ENCODE measurements around the gene GFER.
"Not testable (repeated sequence)": the region's sequence is repeated elsewhere in the genome, so short reads cannot be mapped to it uniquely, and the experiment has no call there.

DNA sequence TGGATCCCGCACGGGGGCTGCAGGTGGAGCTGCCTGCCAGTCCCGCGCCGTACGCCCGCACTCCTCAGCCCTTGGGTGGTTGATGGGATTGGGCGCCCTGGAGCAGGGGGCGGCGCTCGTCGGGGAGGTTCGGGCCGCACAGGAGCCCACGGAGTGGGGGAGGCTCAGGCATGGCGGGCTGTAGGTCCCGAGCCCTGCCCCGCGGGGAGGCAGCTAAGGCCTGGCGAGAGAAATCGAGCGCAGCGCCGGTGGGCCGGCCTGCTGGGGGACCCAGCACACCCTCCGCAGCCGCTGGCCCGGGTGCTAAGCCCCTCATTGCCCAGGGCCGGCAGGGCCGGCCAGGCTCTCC is 25.9 kb upstream of the GFER start:
- TF ChIP-seq, protein P1, sequence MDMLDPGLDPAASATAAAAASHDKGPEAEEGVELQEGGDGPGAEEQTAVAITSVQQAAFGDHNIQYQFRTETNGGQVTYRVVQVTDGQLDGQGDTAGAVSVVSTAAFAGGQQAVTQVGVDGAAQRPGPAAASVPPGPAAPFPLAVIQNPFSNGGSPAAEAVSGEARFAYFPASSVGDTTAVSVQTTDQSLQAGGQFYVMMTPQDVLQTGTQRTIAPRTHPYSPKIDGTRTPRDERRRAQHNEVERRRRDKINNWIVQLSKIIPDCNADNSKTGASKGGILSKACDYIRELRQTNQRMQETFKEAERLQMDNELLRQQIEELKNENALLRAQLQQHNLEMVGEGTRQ (CRISPR knock-in tag; IDR thresholded peaks at IDR 0.05), result not testable (repeated sequence)
- TF ChIP-seq ZNF507 (tag; conservative IDR thresholded peaks at IDR 0.05); EP300 (IDR thresholded peaks at IDR 0.05; ENCODE audit: low read length); KDM4B (IDR thresholded peaks at IDR 0.05; ENCODE audit: borderline replicate concordance in 2 of 2, low read depth in 1 of 2); DPF2 (IDR thresholded peaks at IDR 0.05); L3MBTL2 (IDR thresholded peaks at IDR 0.05); POLR2A (conservative IDR thresholded peaks at IDR 0.05); SMARCE1 (IDR thresholded peaks at IDR 0.05): not testable (repeated sequence)
- TF ChIP-seq, protein P2, sequence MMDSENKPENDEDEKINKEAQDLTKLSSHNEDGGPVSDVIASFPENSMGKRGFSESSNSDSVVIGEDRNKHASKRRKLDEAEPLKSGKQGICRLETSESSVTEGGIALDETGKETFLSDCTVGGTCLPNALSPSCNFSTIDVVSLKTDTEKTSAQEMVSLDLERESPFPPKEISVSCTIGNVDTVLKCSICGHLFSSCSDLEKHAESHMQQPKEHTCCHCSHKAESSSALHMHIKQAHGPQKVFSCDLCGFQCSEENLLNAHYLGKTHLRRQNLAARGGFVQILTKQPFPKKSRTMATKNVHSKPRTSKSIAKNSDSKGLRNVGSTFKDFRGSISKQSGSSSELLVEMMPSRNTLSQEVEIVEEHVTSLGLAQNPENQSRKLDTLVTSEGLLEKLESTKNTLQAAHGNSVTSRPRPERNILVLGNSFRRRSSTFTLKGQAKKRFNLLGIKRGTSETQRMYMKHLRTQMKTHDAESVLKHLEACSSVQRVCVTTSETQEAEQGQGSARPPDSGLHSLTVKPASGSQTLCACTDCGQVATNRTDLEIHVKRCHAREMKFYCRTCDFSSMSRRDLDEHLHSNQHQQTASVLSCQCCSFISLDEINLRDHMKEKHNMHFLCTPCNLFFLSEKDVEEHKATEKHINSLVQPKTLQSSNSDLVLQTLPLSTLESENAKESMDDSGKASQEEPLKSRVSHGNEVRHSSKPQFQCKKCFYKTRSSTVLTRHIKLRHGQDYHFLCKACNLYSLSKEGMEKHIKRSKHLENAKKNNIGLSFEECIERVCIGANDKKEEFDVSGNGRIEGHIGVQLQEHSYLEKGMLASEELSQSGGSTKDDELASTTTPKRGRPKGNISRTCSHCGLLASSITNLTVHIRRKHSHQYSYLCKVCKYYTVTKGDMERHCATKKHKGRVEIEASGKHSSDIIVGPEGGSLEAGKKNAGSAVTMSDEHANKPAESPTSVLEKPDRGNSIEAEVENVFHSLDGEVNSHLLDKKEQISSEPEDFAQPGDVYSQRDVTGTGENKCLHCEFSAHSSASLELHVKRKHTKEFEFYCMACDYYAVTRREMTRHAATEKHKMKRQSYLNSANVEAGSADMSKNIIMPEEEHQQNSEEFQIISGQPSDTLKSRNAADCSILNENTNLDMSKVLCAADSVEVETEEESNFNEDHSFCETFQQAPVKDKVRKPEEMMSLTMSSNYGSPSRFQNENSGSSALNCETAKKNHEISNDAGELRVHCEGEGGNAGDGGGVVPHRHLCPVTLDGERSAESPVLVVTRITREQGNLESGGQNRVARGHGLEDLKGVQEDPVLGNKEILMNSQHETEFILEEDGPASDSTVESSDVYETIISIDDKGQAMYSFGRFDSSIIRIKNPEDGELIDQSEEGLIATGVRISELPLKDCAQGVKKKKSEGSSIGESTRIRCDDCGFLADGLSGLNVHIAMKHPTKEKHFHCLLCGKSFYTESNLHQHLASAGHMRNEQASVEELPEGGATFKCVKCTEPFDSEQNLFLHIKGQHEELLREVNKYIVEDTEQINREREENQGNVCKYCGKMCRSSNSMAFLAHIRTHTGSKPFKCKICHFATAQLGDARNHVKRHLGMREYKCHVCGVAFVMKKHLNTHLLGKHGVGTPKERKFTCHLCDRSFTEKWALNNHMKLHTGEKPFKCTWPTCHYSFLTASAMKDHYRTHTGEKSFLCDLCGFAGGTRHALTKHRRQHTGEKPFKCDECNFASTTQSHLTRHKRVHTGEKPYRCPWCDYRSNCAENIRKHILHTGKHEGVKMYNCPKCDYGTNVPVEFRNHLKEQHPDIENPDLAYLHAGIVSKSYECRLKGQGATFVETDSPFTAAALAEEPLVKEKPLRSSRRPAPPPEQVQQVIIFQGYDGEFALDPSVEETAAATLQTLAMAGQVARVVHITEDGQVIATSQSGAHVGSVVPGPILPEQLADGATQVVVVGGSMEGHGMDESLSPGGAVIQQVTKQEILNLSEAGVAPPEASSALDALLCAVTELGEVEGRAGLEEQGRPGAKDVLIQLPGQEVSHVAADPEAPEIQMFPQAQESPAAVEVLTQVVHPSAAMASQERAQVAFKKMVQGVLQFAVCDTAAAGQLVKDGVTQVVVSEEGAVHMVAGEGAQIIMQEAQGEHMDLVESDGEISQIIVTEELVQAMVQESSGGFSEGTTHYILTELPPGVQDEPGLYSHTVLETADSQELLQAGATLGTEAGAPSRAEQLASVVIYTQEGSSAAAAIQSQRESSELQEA (IDR thresholded peaks at IDR 0.05; ENCODE audit: low read depth), result not testable (repeated sequence)
- TF ChIP-seq, protein P3, sequence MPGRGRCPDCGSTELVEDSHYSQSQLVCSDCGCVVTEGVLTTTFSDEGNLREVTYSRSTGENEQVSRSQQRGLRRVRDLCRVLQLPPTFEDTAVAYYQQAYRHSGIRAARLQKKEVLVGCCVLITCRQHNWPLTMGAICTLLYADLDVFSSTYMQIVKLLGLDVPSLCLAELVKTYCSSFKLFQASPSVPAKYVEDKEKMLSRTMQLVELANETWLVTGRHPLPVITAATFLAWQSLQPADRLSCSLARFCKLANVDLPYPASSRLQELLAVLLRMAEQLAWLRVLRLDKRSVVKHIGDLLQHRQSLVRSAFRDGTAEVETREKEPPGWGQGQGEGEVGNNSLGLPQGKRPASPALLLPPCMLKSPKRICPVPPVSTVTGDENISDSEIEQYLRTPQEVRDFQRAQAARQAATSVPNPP (IDR thresholded peaks at IDR 0.05; ENCODE audit: borderline replicate concordance, insufficient read depth, insufficient read length), result not testable (repeated sequence)
- TF ChIP-seq, protein P4, sequence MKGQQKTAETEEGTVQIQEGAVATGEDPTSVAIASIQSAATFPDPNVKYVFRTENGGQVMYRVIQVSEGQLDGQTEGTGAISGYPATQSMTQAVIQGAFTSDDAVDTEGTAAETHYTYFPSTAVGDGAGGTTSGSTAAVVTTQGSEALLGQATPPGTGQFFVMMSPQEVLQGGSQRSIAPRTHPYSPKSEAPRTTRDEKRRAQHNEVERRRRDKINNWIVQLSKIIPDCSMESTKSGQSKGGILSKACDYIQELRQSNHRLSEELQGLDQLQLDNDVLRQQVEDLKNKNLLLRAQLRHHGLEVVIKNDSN (CRISPR knock-in tag; IDR thresholded peaks at IDR 0.05), result not testable (repeated sequence)
- TF ChIP-seq, protein P5, sequence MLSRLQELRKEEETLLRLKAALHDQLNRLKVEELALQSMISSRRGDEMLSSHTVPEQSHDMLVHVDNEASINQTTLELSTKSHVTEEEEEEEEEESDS (CRISPR knock-in tag; IDR thresholded peaks at IDR 0.05), result not testable (repeated sequence)
